CD4-positive, alpha-beta T cell treated with Interleukin-12 subunit alpha and Interleukin-12 subunit beta, for 1 hour (primary cell): Measurements from ENCODE around the gene ASTN1.

Source experiments
- DNase-seq: peaks from one replicate; pipeline ENCODE4 v3.0.0-alpha.2; 2020

The ASTN1 gene

DNA sequence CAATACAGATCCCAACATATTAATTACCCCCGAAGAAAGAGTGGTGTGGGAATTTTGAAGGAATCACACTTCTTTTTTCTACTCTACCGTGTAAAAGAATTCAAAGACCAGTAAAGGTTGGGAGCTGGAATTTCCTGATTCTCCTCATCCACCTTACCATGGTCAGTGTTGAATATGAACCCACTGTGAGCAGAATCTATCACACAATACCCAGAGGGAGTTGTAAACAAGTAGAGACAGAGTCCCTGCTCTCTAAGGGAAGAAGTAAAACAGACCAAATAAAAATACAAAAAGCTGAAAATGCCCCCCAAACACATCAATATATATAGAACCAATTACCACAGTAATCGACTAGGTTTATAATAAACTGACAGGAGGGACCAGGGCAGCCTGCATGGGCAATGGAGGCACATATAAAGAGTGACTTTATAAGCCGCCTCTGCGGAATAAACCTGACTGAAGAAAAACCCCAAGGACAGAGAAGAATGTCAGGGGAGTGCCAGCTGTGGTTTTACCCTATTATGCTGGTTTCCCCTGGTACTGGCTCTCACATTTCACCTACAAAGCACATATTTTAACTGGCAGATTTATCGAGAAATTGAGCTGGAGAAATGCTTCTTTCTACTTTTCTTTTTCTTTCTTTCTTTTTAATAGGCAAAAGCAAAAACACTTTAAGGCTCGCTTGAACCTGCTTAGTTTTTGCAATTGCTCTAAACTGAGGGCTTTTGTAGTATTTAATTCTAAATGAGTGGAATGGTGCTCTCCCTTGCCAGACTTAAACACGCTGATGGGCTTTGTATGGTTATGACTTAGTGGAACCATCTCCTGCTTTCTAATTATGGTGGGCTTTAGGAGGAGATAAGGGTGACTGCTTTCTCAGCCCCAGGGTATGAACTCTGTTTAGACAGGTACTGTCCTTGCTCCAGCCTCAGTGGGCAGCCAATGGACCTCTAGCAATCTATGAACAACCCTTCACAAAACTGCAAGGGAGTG, 244.8 kb downstream of the ASTN1 start:
- DNase-seq, result no peak

DNA sequence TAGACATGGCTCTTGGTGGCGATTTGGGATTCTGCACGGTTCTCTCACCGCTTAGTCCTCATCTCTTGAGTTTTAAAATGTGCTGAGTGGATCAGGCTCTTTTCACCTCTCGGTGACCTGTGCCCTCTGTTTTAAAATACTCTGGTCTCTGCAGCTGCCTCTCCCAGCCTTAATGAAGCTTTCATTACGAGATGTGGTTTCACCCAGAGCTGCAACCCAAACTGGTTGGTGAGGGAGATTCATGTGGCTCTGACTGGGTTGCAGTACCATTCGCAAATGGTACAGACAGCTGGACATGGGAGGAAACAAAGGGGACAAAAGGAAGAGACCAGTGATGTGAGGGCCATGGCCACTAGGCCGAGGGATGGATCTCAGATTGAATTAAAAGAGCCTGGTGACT, 258.9 kb downstream of the ASTN1 start:
- DNase-seq, result no peak

- no peak for DNase-seq
Observed at GRCh38 chr1:176904057-176904751, 260.3 kb downstream of the ASTN1 start.

DNA sequence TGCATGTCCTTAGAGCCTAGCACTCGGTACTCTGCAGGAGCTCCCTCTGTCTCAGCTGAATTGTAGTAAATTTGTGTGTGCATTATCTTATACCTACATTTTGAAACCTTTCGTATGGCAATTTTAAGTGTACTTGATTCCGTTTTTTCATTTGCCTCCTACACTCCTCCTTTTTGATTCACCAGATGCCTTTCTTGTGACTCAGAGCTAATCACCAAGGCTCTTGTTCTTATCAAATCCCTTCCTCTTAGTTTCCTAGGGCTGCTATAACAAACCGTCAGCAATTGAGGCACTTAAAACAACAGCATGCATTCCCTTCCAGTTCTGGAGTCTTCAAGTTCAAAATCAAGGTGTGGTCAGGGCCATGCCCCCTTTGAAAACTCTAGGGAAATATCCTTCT, 261.0 kb downstream of the ASTN1 start:
- no peak for DNase-seq

DNA sequence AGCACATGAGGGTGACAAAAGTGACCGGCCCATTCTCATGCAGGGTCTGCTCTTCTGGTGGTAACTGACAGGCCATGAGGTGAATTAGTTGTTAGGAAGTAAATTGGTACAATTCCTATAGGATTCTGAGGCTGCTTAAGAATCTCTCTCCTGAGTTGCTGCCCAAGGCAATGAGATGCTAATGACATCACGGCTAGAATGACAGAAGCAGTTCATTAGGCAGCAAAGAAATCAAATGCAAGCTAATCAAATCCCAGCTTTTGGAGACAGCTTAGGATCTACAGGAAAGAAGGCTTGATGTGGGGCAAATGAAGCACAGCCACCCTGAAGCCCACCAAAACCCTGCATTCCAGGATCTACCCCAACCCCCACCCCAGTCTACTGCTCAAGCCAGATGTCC, 265.2 kb downstream of the ASTN1 start:
- DNase-seq, result no peak

GRCh38 chr1:176897350-176898236, 266.9 kb downstream of the ASTN1 start:
- DNase-seq, result peak; percentile 7

DNA sequence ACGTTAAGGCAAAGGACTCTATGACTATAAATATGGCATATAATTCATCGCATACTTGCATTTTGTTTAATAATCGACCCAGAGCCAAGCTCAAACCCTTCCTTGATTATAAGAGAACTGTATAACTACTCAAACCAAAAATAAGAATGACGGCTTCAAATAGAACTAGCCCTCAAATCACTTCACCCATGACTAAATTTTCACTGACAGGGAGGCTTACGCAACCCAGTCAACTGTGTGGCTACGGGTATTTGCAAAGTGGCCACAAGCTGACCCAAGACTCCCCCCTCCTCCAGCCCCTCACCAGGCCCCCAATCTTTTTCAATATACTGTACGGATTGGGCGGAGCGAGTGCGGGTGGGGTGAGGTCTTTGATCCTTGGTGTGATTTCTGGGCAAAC, 268.3 kb downstream of the ASTN1 start:
- no peak for DNase-seq

DNA sequence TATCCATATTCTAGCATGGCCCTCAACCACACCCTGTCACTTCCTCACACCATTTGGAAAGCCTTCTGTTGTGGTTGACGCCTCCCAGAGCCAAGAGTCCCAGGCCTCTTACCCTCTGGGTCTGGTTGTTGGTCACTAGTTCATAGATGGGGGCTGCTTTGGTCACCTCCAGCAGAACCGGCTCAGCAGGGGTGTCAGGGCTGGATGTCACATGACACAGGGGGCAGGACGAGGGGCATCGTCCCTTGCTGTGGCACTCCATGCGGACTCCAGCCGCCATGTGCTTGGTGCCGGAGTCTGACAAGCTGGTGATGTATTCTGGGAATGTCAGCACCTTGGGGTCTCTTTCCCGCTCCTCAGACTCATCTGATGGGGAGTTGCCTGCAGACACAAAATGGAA, 270.1 kb downstream of the ASTN1 start:
- no peak for DNase-seq

- DNase-seq, result no peak
Observed at GRCh38 chr1:176893625-176894352, 270.7 kb downstream of the ASTN1 start.

- DNase-seq, result no peak
Observed at GRCh38 chr1:176888471-176889032, 276.0 kb downstream of the ASTN1 start.

DNA sequence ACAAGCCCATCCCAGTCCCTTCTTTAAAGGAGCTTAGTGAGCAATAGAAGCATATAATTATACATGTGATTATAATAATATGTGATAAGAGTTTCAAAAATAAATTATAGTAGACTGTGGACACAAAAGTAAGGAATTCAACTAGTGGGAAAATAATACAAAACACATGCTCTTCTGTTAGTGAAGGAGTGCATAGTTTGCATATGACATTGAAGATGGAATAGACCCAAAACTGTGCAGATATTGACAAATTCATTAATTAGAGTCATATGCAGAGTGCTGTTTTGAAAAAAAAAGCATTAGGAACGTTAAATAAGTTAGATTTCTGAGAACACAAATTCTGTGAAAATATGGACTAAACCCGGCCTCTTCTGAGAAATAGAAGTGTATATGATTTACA, 278.8 kb downstream of the ASTN1 start:
- DNase-seq, result no peak

DNA sequence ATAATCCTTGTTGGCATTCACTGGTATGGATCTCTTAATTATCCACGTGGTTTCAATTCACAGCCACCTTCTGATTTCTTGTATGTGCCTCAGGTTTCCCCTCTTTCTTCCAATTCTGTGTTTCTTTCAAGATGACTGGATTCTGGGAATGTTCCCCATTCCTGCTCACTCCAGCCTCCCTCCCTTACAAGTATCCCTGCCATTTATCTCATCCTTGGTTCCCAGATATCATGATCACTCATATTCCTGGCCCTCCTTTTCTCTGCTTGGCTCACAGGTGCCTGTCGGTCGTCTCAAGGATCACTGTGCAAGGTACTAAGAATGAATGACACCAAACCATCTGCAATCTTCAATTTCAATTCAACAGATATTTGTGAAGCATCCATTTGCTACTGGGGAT, 279.2 kb downstream of the ASTN1 start:
- DNase-seq, result no peak

- no peak for DNase-seq
Observed at GRCh38 chr1:176884911-176885310, 279.6 kb downstream of the ASTN1 start.

- DNase-seq, result no peak
Observed at GRCh38 chr1:176884286-176884685, 280.2 kb downstream of the ASTN1 start.

GRCh38 chr1:176880955-176881595, 283.4 kb downstream of the ASTN1 start:
- peak; percentile 8 for DNase-seq

DNA sequence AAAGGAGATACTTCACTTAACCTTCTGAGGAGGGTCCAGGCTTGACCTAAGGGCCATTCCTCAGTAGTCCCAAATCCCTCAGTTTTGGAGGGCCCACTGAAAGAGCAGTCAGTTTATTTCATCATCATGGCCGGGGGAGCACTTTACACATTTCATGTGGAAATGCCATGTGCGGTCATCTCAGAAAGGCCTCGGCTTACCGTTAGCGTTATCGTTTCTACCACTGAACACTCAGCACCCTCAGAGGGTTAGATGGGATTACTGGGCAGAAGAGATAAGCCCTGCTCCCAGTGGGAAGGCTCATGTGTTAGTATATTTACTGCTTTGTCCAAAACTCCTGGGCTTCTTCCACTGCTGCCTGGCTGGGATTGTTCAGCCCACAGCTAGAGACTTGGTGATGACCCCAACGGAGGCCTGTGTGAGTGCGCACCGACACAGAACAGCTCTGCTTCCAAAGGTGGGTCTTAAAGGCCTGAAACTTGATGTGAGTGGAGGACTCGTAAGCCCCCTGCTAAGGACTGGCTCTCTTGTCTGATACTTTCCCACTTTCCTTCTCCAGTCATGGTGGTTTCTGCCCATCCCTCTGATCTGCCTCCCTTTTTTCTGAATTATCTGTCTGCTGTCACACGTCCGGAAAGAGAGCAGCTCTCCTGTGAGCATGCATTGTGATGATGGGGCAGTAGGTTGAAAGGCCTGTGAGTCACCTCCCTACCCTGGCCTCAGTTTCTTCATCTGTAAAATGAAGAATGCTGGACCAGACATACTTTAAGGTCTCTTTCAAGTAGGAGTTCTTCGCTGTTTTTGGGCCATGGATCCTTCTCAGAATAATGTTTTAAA, 284.5 kb downstream of the ASTN1 start:
- DNase-seq, result no peak

GRCh38 chr1:176878750-176879536, 285.6 kb downstream of the ASTN1 start:
- no peak for DNase-seq

- DNase-seq, result no peak
Observed at GRCh38 chr1:176877557-176877956, 287.0 kb downstream of the ASTN1 start.

GRCh38 chr1:176876966-176877515, 287.5 kb downstream of the ASTN1 start:
- no peak for DNase-seq
